NK-92 treated with Interleukin-12 subunit alpha and Interleukin-12 subunit beta, amount 100 ng/mL, for 24 hours (cell line): ENCODE measurements around the gene AOAH.
"Not testable (repeated sequence)": the region's sequence is repeated elsewhere in the genome, so short reads cannot be mapped to it uniquely, and the experiment has no call there.

ENCODE experiments used
- DNase-seq: peaks from one replicate; lab custom pipeline; 2025; lab: John Stamatoyannopoulos, UW

Gene AOAH

GRCh38 chr7:36506820-36507219, 217.5 kb downstream of the AOAH start:
- no peak for DNase-seq

GRCh38 chr7:36506130-36506798, 218.0 kb downstream of the AOAH start:
- no peak for DNase-seq

DNA sequence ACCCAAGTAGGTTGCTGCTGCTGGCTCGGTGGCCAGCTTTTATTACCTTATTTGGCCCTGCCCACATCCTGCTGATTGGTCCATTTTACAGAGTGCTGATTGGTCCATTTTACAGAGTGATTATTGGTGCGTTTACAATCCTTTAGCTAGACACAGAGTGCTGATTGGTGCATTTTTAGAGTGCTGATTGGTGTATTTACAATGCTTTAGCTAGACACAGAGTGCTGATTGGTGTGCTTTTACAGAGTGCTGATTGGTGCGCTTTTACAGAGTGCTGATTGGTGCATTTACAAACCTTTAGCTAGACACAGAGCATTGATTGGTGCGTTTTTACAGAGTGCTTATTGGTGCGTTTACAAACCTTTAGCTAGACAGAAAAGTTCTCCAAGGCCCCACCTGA, 219.7 kb downstream of the AOAH start:
- DNase-seq = not testable (repeated sequence)

DNA sequence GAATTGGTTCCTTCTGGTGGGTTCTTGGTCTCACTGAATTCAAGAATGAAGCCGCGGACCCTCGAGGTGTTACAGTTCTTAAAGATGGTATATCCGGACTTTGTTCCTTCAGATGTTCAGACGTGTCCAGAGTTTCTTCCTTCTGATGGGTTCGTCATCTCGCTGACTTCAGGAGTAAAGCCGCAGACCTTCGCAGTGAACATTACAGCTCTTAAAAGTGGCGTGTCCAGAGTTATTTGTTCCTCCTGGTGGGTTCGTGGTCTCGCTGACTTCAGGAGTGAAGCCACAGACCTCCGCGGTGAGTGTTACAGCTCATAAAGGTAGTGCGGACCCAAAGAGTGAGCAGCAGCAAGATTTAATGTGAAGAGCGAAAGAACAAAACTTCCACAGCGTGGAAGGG, 220.1 kb downstream of the AOAH start:
- DNase-seq = not testable (repeated sequence)

- no peak for DNase-seq
Measured at GRCh38 chr7:36497775-36498174, 226.5 kb downstream of the AOAH start.

DNA sequence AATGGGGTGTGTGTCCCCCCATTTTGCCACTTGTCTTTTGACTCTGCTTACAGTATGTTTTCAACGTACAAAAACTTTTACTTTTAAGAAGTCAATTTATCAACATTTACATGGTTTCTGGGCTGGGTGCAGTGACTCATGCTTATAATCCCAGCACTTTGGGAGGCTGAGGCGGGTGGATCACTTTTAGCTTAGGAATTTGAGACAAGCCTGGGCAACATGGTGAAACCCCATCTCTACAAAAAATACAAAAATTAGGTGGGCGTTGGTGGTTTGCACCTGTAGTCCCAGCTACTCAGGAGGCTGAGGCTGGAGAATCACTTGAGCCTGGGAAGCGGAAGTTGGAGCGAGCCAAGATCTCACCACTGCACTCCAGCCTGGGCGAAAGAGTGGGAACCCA, 227.1 kb downstream of the AOAH start:
- not testable (repeated sequence) for DNase-seq

GRCh38 chr7:36496576-36496975, 227.7 kb downstream of the AOAH start:
- DNase-seq = no peak

GRCh38 chr7:36491317-36491716, 233.0 kb downstream of the AOAH start:
- DNase-seq = no peak

- no peak for DNase-seq
Measured at GRCh38 chr7:36490419-36490830, 233.9 kb downstream of the AOAH start.

GRCh38 chr7:36488672-36489071, 235.6 kb downstream of the AOAH start:
- DNase-seq = not testable (repeated sequence)

- no peak for DNase-seq
Measured at GRCh38 chr7:36487756-36488336, 236.4 kb downstream of the AOAH start.

- no peak for DNase-seq
Measured at GRCh38 chr7:36486336-36486735, 238.0 kb downstream of the AOAH start.

DNA sequence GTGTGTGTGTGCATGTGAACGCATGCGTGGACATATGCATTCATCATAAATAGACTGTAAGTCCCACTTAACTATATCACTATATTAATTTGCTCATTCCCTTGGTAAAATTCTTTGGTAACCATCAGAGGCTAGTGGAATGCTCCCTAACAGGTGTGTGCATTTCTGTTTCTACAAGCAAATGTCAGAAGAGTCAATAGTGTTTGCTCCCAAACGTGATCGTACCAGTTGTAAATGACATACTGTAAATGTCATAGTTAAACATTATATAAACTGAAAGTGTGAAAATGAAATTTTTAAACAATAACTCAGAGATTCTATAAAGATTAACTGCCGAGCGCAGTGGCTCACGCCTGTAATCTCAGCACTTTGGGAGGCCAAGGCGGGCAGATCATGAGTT, 240.0 kb downstream of the AOAH start:
- no peak for DNase-seq

GRCh38 chr7:36483853-36484252, 240.4 kb downstream of the AOAH start:
- not testable (repeated sequence) for DNase-seq

DNA sequence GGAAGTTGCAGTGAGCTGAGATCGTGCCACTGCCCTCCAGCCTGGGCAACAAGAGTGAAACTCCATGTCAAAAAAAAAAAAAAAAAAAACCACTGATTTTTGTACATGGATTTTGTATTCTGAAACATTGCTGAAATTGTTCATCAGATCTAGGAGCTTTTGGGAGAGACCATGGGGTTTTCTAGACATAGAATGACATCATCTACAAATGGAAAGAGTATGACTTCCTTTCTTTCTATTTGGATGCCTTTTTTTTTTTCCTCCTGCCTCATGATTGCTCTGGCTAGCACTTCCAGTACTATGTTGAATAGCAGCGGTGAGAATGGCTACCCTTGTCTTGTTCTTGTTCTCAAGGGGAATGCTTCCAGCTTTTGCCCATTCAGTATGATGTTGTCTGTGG, 245.5 kb downstream of the AOAH start:
- no peak for DNase-seq

DNA sequence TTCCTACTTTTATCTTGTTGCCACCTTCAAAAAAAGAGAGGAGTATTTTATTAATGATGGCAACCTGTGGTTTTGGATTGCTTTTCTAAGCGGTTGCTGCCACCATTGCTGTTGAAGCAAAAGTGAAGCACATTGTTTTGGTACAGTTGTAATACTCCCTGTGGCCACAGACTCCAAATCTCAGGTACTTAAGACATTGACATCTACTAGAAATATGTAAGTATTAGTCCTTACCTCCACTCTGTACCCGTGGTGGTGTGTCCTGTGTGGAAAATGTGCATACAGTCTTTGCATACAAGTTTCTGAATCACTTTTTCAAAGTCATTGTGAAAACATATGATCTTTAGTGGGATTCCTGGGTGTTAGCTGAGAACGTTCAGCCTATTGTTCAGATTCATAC, 248.9 kb downstream of the AOAH start:
- no peak for DNase-seq

DNA sequence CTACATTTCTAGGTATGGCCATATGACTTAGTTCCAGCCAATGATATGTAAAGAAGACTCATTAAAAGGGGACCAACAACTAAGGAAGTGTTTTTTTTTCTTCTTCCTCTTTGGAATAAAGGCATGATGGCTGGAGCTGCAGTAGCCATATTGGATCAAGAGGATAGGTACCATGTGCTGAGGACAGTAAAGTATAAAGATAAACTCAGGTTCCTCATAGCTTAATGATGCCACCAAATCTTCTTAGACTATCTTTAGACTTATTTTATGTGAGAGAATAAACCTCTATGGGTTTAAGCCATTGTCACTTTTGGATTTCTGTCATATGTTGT, 249.3 kb downstream of the AOAH start:
- DNase-seq = no peak

- no peak for DNase-seq
Measured at GRCh38 chr7:36474283-36475010, 249.8 kb downstream of the AOAH start.

DNA sequence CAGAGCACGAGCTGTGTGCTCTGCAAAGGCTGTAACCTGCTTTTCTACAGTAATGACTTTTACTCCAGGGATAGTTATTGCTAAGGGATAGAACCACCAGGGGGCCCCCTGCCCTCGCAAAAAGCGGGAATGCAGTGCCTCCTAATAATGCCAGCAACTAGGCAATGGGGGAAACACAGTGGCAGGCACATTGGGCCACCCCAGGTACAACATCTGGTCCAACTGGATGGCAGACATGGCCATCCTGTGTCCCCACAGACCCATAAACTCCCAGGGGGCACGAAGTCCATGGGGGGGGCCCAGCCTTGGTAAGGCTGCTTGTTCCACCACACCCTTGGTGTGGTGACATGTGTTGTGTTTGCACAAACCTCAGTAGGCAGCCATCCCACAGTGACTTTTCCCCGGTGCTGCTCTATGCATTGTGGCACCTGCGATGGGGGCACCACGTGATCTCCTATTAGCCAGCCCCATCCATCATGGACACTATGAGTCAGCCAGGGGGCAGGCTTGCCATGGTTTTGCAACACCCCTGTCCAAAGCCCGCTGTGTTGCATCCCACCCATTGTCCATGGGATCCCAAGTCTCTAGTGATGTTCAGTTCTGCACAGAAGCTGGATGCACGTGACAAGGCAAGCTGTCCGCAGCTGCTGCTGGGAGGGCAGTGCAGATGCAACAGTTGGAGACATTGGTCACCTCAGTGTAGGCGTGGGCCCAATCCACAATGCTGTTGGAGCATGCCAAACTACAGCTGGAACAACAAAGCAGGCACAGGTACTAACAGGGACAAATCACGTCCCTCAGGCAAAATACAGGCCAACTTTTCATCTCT, 250.6 kb downstream of the AOAH start:
- no peak for DNase-seq

GRCh38 chr7:36472141-36472729, 252.1 kb downstream of the AOAH start:
- no peak for DNase-seq

DNA sequence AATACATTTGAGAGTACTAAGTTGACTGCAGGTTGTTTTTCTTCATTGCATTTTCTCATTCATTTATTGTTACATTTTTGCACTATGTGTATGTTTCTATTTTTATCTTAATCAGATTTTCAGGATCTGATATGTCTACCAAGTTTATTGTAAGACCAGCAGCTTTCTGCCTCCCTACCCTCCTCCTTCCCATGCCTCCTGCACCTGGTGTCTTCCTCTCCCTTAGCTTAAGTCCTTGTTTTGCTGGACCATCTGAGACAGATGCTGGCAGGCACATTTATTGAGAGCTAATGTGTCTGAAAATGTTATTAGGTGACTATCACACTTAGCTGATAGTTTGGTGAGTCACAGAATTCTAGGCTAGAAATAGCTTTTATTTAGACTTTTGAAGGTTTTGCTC, 255.1 kb downstream of the AOAH start:
- DNase-seq = no peak
